GM19455 (cell line): ENCODE measurements around the gene KCNB1.
"Not testable (repeated sequence)": the region's sequence is repeated elsewhere in the genome, so short reads cannot be mapped to it uniquely, and the experiment has no call there.

Experiments
- ATAC-seq: cut with Tn5 transposase; IDR thresholded peaks from one replicate; pipeline ENCODE4 v1.9.1; 2021; ENCODE audit not compliant: unreplicated experiment

Gene KCNB1

GRCh38 chr20:49412254-49412653 is 70.2 kb downstream of the KCNB1 start:
- ATAC-seq = no peak

- ATAC-seq = no peak
These were observed 71.1 kb downstream of the KCNB1 start for GRCh38 chr20:49411221-49411925.

- ATAC-seq = not testable (repeated sequence)
These were observed 72.4 kb downstream of the KCNB1 start for GRCh38 chr20:49409975-49410621.

GRCh38 chr20:49409302-49409974 is 73.0 kb downstream of the KCNB1 start:
- no peak for ATAC-seq

GRCh38 chr20:49408509-49409104 is 73.9 kb downstream of the KCNB1 start:
- ATAC-seq = no peak

GRCh38 chr20:49406666-49407065 is 75.8 kb downstream of the KCNB1 start:
- ATAC-seq = no peak

GRCh38 chr20:49405696-49406095 is 76.8 kb downstream of the KCNB1 start:
- no peak for ATAC-seq

GRCh38 chr20:49405062-49405683 is 77.3 kb downstream of the KCNB1 start:
- ATAC-seq = no peak

GRCh38 chr20:49404461-49404860 is 78.0 kb downstream of the KCNB1 start:
- no peak for ATAC-seq

- ATAC-seq = no peak
These were observed 78.6 kb downstream of the KCNB1 start for GRCh38 chr20:49403911-49404310.

- no peak for ATAC-seq
These were observed 79.5 kb downstream of the KCNB1 start for GRCh38 chr20:49403012-49403411.

GRCh38 chr20:49400904-49401303 is 81.6 kb downstream of the KCNB1 start:
- no peak for ATAC-seq

- no peak for ATAC-seq
These were observed 82.1 kb downstream of the KCNB1 start for GRCh38 chr20:49400410-49400809.

- ATAC-seq = no peak
These were observed 83.1 kb downstream of the KCNB1 start for GRCh38 chr20:49399329-49399728.

- ATAC-seq = no peak
These were observed 83.9 kb downstream of the KCNB1 start for GRCh38 chr20:49398401-49399144.

GRCh38 chr20:49397525-49397924 is 84.9 kb downstream of the KCNB1 start:
- no peak for ATAC-seq

GRCh38 chr20:49396230-49396629 is 86.2 kb downstream of the KCNB1 start:
- no peak for ATAC-seq

- no peak for ATAC-seq
These were observed 86.8 kb downstream of the KCNB1 start for GRCh38 chr20:49395659-49396058.

- ATAC-seq = no peak
These were observed 87.3 kb downstream of the KCNB1 start for GRCh38 chr20:49395183-49395582.

- ATAC-seq = no peak
These were observed 87.7 kb downstream of the KCNB1 start for GRCh38 chr20:49394757-49395156.

- no peak for ATAC-seq
These were observed 88.2 kb downstream of the KCNB1 start for GRCh38 chr20:49394264-49394663.
